HuH-7.5 (cell line): ENCODE data around the gene RIT2.
"Not testable (repeated sequence)": the region's sequence is repeated elsewhere in the genome, so short reads cannot be mapped to it uniquely, and the experiment has no call there.

Experiments
- DNase-seq: peaks from one replicate; pipeline ENCODE4 v3.0.0; 2011; ENCODE audit warnings: low spot score

Gene RIT2

GRCh38 chr18:42830936-42831335 is 284.5 kb downstream of the RIT2 start:
- no peak for DNase-seq

- DNase-seq: no peak
Measured at GRCh38 chr18:42828881-42829280, 286.6 kb downstream of the RIT2 start.

- no peak for DNase-seq
Measured at GRCh38 chr18:42824178-42824577, 291.3 kb downstream of the RIT2 start.

GRCh38 chr18:42822711-42823110 is 292.8 kb downstream of the RIT2 start:
- no peak for DNase-seq

- DNase-seq: no peak
Measured at GRCh38 chr18:42821492-42821891, 294.0 kb downstream of the RIT2 start.

- DNase-seq: no peak
Measured at GRCh38 chr18:42814618-42815017, 300.9 kb downstream of the RIT2 start.

GRCh38 chr18:42814184-42814583 is 301.3 kb downstream of the RIT2 start:
- DNase-seq: no peak

GRCh38 chr18:42813570-42813969 is 301.9 kb downstream of the RIT2 start:
- no peak for DNase-seq

GRCh38 chr18:42807887-42808286 is 307.6 kb downstream of the RIT2 start:
- no peak for DNase-seq

- DNase-seq: no peak
Measured at GRCh38 chr18:42801706-42802105, 313.8 kb downstream of the RIT2 start.

- no peak for DNase-seq
Measured at GRCh38 chr18:42798606-42799170, 316.8 kb downstream of the RIT2 start.

GRCh38 chr18:42795213-42795789 is 320.2 kb downstream of the RIT2 start:
- not testable (repeated sequence) for DNase-seq

- no peak for DNase-seq
Measured at GRCh38 chr18:42792731-42793130, 322.8 kb downstream of the RIT2 start.

GRCh38 chr18:42784632-42785031 is 330.9 kb downstream of the RIT2 start:
- DNase-seq: no peak

GRCh38 chr18:42782929-42783328 is 332.6 kb downstream of the RIT2 start:
- no peak for DNase-seq

- no peak for DNase-seq
Measured at GRCh38 chr18:42781298-42781815, 334.1 kb downstream of the RIT2 start.

GRCh38 chr18:42780171-42780570 is 335.3 kb downstream of the RIT2 start:
- DNase-seq: no peak

GRCh38 chr18:42778445-42779042 is 336.9 kb downstream of the RIT2 start:
- no peak for DNase-seq

GRCh38 chr18:42778024-42778423 is 337.5 kb downstream of the RIT2 start:
- no peak for DNase-seq

- no peak for DNase-seq
Measured at GRCh38 chr18:42773870-42774269, 341.6 kb downstream of the RIT2 start.

GRCh38 chr18:42771936-42772335 is 343.5 kb downstream of the RIT2 start:
- DNase-seq: no peak

GRCh38 chr18:42765302-42765701 is 350.2 kb downstream of the RIT2 start:
- no peak for DNase-seq

- DNase-seq: no peak
Measured at GRCh38 chr18:42760290-42760689, 355.2 kb downstream of the RIT2 start.

GRCh38 chr18:42758852-42759251 is 356.6 kb downstream of the RIT2 start:
- DNase-seq: no peak
